NOMO-1 treated with DMSO at 0.1 percent for 48 hours (cell line): ENCODE results near the gene ABCC1.

Source experiments
- DNase-seq: peaks from one replicate; lab custom pipeline; 2025; ENCODE audit not compliant: unreplicated experiment; lab: John Stamatoyannopoulos, UW

ABCC1 gene

GRCh38 chr16:15990902-15991301 is 41.5 kb downstream of the ABCC1 start:
- DNase-seq = no peak

- DNase-seq = no peak
Measured at GRCh38 chr16:15993128-15993527, 43.7 kb downstream of the ABCC1 start.

DNA sequence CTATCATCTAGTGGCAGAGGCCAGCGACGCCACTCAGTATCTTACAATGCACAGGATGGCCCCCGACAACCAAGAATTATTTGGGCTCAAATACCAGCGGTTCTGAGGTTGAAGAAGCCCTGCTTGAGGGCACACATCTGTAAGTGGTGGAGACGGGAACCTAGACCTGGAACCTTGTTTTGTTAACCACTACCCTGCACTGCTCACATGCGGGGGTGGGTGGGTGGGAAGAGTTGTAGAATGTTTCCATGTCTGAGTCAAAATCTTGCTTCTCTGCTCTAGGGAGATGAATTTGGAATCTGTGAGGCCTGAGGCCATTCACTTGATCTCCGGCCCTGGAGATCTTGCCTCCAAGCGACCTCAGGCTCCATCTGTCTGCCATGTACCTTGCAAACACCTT is 44.1 kb downstream of the ABCC1 start:
- no peak for DNase-seq

- DNase-seq = no peak
Measured at GRCh38 chr16:15993946-15994665, 44.7 kb downstream of the ABCC1 start.

DNA sequence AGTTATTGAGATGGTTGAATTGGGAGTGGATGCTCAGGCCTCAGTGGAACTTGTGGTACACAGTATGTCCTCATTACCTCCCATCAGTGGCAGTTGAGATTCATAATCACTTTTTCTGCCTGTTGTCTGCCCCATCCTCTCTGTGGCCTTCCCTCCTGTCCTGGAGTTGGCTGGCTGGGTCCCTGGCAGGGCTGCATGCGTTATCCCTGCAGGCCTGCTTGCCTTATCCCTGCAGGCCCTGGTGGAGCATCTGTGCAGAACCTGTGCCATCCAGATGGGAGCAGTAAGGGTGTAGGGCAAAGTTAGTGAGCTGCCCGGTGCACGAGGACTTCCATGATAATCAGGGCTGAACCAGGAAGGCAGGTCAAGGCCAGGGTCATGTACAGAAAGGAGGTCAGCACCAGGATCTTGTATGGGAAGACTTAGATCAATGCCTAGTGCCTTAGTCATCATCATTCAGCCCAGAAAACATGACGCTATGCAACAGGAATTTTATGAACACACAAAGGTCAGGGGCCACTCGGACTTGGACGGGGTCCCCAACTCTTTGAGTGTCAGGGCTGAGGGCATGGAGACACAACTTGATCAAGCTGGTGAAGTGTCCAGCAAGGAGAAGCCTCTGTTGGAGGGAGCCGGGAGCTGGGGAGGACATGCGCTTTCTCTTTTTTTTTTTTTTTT is 47.2 kb downstream of the ABCC1 start:
- no peak for DNase-seq

DNA sequence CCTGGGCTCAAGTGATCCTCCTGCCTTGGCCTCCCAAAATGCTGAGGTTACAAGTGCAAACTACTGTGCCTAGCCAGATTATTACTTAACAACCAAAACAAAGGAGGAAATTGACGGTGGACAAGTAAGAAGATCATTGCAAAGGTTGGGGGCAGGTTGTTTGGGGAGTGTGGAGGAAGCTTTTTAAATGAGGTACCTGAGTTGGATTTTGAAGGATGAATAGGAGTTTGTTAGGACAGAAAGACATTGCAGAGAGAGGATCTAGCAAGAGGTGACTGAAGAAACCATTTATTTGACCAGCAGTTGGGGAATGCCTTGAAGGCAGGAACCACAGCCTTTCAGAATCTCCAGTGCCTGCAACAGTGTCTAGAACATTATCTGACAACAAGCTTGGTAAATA is 51.3 kb downstream of the ABCC1 start:
- DNase-seq = no peak

GRCh38 chr16:16001596-16002255 is 52.3 kb downstream of the ABCC1 start:
- no peak for DNase-seq

DNA sequence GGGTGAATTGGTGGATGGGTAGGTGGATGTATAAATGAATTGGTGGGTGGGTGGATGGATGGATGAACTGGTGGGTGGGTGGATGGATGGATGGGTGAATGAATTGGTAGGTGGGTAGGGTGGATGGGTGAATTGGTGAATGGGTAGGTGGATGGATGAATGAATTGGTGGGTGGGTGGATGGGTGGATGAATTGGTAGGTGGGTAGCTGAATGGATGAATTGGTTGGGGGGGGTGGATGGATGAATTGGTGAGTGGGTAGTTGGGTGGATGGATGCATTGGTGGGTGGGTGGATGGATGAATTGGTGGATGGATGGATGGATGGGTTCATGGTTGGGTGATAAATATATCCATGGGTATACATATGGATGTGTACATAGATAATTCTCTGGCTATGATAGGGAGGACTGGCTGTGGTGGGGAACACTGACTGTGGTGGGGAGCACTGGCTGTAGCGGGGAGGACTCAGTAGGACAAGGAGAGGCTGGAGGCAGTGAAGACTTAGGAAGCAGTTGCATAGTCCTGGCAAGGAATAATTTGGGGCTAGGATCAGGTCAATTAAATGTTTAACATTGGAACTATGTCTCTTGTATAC is 54.4 kb downstream of the ABCC1 start:
- no peak for DNase-seq

DNA sequence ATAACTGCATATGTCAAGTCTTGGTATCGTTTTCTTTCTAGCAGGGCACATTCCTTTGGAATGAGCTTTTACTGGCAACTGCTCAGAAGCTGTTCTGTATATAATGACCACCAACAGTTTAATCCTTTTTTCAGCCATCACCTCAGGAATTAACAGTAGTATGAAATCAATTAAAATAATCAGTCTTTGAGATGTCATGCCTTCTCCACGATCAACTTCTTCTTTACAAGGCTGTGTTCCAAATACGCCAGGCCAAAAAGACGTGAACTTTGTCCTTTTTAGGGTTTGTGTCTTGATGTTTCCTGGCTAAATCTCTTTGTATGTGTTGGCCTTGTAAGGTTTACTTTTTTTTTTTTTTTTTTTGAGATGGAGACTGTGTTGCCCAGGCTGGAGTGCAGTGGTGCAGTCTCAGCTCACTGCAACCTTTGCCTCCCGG is 54.9 kb downstream of the ABCC1 start:
- no peak for DNase-seq

- no peak for DNase-seq
Measured at GRCh38 chr16:16005721-16006120, 56.3 kb downstream of the ABCC1 start.

GRCh38 chr16:16006650-16007049 is 57.2 kb downstream of the ABCC1 start:
- no peak for DNase-seq

- peak; percentile 20 for DNase-seq
Measured at GRCh38 chr16:16007743-16008111, 58.3 kb downstream of the ABCC1 start.

DNA sequence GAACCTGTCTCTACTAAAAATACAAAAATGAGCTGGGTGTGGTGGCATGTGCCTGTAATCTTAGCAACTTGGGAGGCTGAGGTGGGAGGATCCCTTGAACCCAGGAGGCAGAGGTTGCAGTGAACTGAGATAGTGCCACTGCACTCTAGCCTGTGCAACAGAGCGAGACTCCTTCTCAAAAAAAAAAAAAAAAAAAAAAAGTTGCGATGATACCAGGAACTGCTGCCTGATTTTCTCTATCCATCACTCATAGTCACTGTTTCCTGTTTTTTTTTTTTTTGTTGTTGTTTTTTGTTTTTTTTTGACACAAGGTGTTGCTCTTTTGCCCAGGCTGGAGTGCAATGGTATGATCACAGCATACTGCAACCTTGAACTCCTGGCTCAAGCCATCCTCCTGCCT is 59.2 kb downstream of the ABCC1 start:
- no peak for DNase-seq

DNA sequence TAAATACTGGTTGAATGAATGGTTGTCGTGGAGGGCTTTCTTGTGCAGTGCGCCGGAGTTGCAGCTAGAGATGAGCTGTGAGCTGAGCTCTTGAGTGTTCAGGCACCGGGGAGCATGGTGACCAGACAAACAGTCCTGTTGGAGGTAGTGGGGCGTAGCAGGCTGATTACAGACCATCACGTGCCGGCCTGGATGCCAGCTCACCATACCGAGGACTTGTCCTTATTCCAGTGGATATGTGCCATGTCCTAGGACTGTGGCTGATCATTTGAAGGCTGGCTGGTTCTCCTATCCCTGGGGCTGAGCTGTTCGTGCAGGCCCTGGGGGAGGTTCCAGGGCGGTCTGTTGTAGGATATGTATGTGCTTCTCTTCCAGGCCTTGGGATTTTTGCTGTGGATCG is 60.0 kb downstream of the ABCC1 start:
- DNase-seq = no peak

GRCh38 chr16:16010194-16010593 is 60.8 kb downstream of the ABCC1 start:
- DNase-seq = no peak

DNA sequence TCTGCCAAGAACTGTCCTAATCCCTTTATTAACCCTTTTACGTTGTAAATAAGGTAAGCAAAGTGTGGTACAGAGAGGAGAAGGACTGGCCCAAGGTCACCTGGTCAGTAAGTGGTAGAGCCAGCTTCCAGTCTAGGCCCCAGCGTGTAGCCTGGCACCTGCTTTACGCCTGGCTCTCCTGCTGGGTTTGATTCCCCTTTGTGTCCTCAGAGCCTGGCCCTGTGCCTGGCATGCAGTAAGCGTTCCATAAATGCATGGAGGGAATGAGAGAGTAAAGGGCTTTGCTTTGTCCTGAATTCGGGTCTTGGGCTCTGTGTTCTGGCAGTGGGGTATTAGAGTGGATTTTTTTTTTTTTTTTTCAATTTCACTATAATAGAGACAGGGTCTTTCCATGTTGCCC is 62.7 kb downstream of the ABCC1 start:
- DNase-seq = no peak

GRCh38 chr16:16013812-16014211 is 64.4 kb downstream of the ABCC1 start:
- no peak for DNase-seq

DNA sequence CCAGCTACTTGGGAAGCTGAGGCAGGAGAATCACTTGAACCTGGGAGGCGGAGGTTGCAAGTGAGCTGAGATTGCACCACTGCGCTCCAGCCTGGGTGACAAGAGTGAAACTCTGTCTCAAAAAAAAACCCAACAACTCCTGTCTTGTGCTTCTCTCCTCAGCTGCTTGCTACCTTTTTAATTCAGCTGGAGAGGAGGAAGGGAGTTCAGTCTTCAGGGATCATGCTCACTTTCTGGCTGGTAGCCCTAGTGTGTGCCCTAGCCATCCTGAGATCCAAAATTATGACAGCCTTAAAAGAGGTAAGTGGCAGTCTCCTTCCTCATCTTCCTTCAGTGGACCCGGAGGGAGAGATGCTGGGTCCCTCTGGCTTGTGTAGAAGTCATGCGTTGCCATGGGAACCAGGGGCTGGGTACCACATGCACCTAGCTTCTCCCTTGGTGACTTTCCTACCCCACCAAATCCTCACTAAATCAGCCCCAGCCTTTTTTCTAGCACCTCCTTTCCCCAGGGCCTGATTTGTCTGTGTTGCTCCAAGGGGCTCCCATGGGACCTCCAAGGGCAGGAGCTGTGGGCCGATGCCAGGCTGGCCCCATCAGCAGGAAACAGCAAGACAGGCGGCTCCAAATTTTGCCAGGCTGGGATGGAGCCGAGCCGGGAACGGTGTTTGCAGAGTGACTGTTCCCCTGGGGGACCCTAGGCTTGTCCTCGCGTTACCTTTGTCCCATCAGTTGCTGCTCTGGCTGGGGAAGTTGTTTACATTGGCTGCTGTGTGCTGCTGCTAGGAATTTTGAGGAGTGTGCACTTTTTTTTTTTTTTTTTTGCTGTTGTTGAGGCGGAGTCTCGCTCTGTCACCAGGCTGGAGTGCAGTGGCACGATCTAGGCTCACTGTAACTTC is 65.2 kb downstream of the ABCC1 start:
- DNase-seq = no peak

DNA sequence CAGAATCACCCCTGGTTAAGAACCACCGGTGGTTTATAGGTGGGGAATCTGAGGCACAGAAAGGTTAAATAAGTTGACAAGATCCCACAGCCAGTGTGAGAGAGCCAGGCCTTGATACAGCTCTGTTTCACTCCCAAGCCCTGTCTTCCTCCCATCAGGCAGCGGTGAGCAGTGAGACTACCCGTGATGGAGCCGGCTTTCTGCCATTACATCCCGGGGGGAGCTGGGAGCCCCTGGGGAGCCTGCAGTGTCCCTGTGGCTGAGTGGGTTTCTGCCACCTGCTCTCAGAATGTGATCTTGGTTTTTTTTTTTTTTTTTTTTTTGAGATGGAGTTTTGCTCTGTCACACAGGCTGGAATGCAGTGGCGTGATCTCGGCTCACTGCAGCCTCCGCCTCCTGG is 66.4 kb downstream of the ABCC1 start:
- no peak for DNase-seq

DNA sequence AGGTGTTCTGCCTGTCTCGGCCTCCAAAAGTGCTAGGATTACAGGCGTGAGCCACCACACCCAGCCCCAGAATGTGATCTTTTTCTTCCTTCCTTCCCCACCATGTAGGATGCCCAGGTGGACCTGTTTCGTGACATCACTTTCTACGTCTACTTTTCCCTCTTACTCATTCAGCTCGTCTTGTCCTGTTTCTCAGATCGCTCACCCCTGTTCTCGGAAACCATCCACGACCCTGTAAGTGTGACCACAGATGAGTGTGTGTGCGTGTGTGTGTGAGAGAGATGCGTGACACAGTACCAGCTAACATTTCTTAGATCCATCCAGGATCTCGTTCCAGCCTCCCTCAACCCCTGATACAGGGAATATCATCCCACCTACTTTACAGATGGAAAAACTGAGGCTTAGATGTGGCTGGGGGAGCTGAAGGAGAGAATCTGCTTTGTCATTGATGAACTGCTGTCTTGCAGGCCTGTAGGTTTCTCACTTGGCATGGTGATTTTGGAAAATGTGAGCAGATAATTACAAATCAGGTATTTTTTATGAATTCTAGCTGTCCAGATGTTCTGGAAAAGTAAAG is 67.1 kb downstream of the ABCC1 start:
- DNase-seq = no peak

DNA sequence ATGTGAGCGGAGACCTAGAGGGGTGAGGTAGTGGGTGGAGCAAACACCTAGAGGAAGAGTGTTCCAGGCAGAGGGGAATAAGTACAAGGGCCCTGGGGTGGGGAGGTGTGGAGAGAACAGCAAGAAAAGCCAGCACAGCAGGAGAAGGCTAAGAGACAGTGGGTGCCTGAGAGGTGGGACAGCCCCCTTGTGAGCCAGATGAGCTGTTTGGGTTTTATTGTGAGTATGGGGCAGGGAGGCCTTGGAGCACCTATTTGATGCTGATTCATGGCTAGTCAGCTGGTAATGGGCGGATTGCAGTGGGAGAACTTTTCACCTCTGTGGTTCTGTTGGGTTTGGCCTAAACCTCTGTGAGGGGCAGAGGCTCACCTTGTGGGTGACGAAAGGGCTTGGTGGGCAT is 68.4 kb downstream of the ABCC1 start:
- DNase-seq = no peak
